WTC11 (cell line): ENCODE data around the gene RGMA. TPM values are rescaled to one million over a fixed set of nuclear protein-coding genes. Genes with fewer than 3 reads are reported as not detected.
A peak's percentile ranks its signal among the peaks of the same experiment; 100 is the strongest.

ENCODE experiments used
- ATAC-seq: fragments of 200-7000 bp; cut with Tn5 transposase; 2 replicates; pipeline ENCODE4 v1.10.0; 2021; ENCODE audit warnings: mild to moderate bottlenecking, moderate library complexity
- CTCF ChIA-PET: fragments of 300-600 bp; sonication (Branson Sonifier 250); formaldehyde crosslinking; loops from one replicate; lab custom pipeline; 2021; ENCODE audit warnings: antibody characterized with exemption; lab: Charles Lee
- POLR2A ChIA-PET: fragments of 350-600 bp; sonication (Branson Sonifier 250); formaldehyde crosslinking; loops from one replicate; lab custom pipeline; 2021; ENCODE audit warnings: antibody characterized with exemption; lab: Charles Lee
- DNase-seq: peaks from one replicate; pipeline ENCODE4 v3.0.0; 2021; ENCODE audit warnings: low spot score
- H3K27ac Mint-ChIP-seq: 2 replicates; pipeline ENCODE4 v1.8.0; 2021; ENCODE audit warnings: mixed read lengths
- H3K27me3 Mint-ChIP-seq: 2 replicates; pipeline ENCODE4 v1.8.0; 2021; ENCODE audit warnings: low read depth, mild to moderate bottlenecking, moderate library complexity, mixed read lengths
- H3K36me3 Mint-ChIP-seq: 2 replicates; pipeline ENCODE4 v1.8.0; 2021; ENCODE audit warnings: mixed read lengths
- H3K4me1 Mint-ChIP-seq: 2 replicates; pipeline ENCODE4 v1.8.0; 2022; ENCODE audit warnings: mixed read lengths
- H3K4me3 Mint-ChIP-seq: 2 replicates; pipeline ENCODE4 v1.8.0; 2021; ENCODE audit warnings: mild to moderate bottlenecking, moderate library complexity, mixed read lengths
- H3K9me3 Mint-ChIP-seq: 2 replicates; pipeline ENCODE4 v1.8.0; 2021; ENCODE audit warnings: mixed read lengths
- ATF2 ChIP-seq: sonication (generic); formaldehyde crosslinking; IDR thresholded peaks from 2 replicates; pipeline ENCODE4 v1.8.1; 2022; ENCODE audit warnings: low read depth, missing genetic modification reagents, borderline replicate concordance
- ATF3 ChIP-seq: sonication (generic); formaldehyde crosslinking; conservative IDR thresholded peaks from 2 replicates; pipeline ENCODE4 v1.8.1; 2022; ENCODE audit warnings: mild to moderate bottlenecking, missing genetic modification reagents
- ATF6 ChIP-seq: sonication (generic); formaldehyde crosslinking; IDR thresholded peaks from 2 replicates; pipeline ENCODE4 v1.8.1; 2023; ENCODE audit warnings: mild to moderate bottlenecking, missing genetic modification reagents
- CREB1 ChIP-seq: sonication (generic); formaldehyde crosslinking; IDR thresholded peaks from 2 replicates; pipeline ENCODE4 v1.8.0; 2023; ENCODE audit warnings: mild to moderate bottlenecking, missing genetic modification reagents
- ELF4 ChIP-seq: sonication (generic); formaldehyde crosslinking; IDR thresholded peaks from 2 replicates; pipeline ENCODE4 v1.8.1; 2022; ENCODE audit warnings: low read depth, mild to moderate bottlenecking, moderate library complexity, missing genetic modification reagents
- ESRRA ChIP-seq: sonication (generic); formaldehyde crosslinking; IDR thresholded peaks from 2 replicates; pipeline ENCODE4 v1.8.1; 2022; ENCODE audit warnings: mild to moderate bottlenecking, missing genetic modification reagents, borderline replicate concordance
- FOXK1 ChIP-seq: sonication (generic); formaldehyde crosslinking; IDR thresholded peaks from 2 replicates; pipeline ENCODE4 v1.8.0; 2022; ENCODE audit warnings: mild to moderate bottlenecking, moderate library complexity, missing genetic modification reagents
- HMGXB4 ChIP-seq: sonication (generic); formaldehyde crosslinking; IDR thresholded peaks from 2 replicates; pipeline ENCODE4 v1.8.1; 2023; ENCODE audit warnings: mild to moderate bottlenecking, moderate library complexity, missing genetic modification reagents
- PREB ChIP-seq: sonication (generic); formaldehyde crosslinking; IDR thresholded peaks from 2 replicates; pipeline ENCODE4 v1.8.1; 2022; ENCODE audit warnings: mild to moderate bottlenecking, missing genetic modification reagents, moderate library complexity, borderline replicate concordance
- SP1 ChIP-seq: sonication (generic); formaldehyde crosslinking; conservative IDR thresholded peaks from 2 replicates; pipeline ENCODE4 v1.8.1; 2022; ENCODE audit warnings: missing genetic modification reagents
- STAT6 ChIP-seq: sonication (generic); formaldehyde crosslinking; conservative IDR thresholded peaks from 2 replicates; pipeline ENCODE4 v1.8.1; 2023; ENCODE audit warnings: mild to moderate bottlenecking, low read depth, missing genetic modification reagents, moderate library complexity
- USF1 ChIP-seq: sonication (generic); formaldehyde crosslinking; IDR thresholded peaks from 2 replicates; pipeline ENCODE4 v1.8.0; 2022; ENCODE audit warnings: mild to moderate bottlenecking, missing genetic modification reagents
- ZBTB21 ChIP-seq: sonication (generic); formaldehyde crosslinking; IDR thresholded peaks from 2 replicates; pipeline ENCODE4 v1.8.1; 2023; ENCODE audit warnings: mild to moderate bottlenecking, missing genetic modification reagents, borderline replicate concordance
- ZNF121 ChIP-seq: sonication (generic); formaldehyde crosslinking; IDR thresholded peaks from 2 replicates; pipeline ENCODE4 v1.8.0; 2023; ENCODE audit warnings: missing genetic modification reagents
- ZNF138 ChIP-seq: sonication (generic); formaldehyde crosslinking; conservative IDR thresholded peaks from 2 replicates; pipeline ENCODE4 v1.8.1; 2022; ENCODE audit warnings: mild to moderate bottlenecking, moderate library complexity, missing genetic modification reagents
- ZNF263 ChIP-seq: sonication (generic); formaldehyde crosslinking; IDR thresholded peaks from 2 replicates; pipeline ENCODE4 v1.8.1; 2022; ENCODE audit warnings: low read depth, mild to moderate bottlenecking, moderate library complexity, missing genetic modification reagents
- ZNF281 ChIP-seq: sonication (generic); formaldehyde crosslinking; IDR thresholded peaks from 2 replicates; pipeline ENCODE4 v1.8.0; 2023; ENCODE audit warnings: mild to moderate bottlenecking, missing genetic modification reagents
- ZNF317 ChIP-seq: sonication (generic); formaldehyde crosslinking; IDR thresholded peaks from 2 replicates; pipeline ENCODE4 v1.8.1; 2023; ENCODE audit warnings: low read depth, mild to moderate bottlenecking, moderate library complexity, missing genetic modification reagents, borderline replicate concordance
- total RNA-seq: library from RNA; stranded (reverse); gene quantifications from 3 replicates; pipeline ENCODE4 v1.2.3, GENCODE V29; 2021

The RGMA gene
- total RNA-seq, 1 experiment from 2014 or later, result 47.2 TPM

- TF ChIP-seq CREB1, result no peak
- no peak for TF ChIP-seq ZNF263 (CRISPR knock-in tag)
- no peak for TF ChIP-seq ELF4 (CRISPR knock-in tag)
- no peak for TF ChIP-seq ZNF281 (CRISPR knock-in tag)
- no peak for TF ChIP-seq SP1 (CRISPR knock-in tag)
- no peak for TF ChIP-seq ATF3
- TF ChIP-seq FOXK1, result no peak
These were observed 96.3 kb downstream of the RGMA start (continued) for GRCh38 chr15:92992720-92993119.

GRCh38 chr15:92990031-92990430 is 99.0 kb downstream of the RGMA start:
- Mint-ChIP-seq H3K27me3 (no peaks in the 10 kb centered on the region), H3K4me1 (no peaks in the 10 kb centered on the region), H3K9me3 (no peaks in the 10 kb centered on the region), H3K27ac (0 out of 2 replicates have a peak overlapping the region, but pooled peaks have one; percentile 9), H3K4me3 (no peak overlapping the region), H3K36me3 (peaks cover 71% of the 10 kb centered on the region)
- no peak for TF ChIP-seq ZBTB21 (CRISPR knock-in tag)
- DNase-seq (no peak), ATAC-seq (no peak)
- POLR2A ChIA-PET, result no interaction called here
- CTCF ChIA-PET, result no interaction called here

GRCh38 chr15:92989470-92989869 is 99.5 kb downstream of the RGMA start:
- POLR2A ChIA-PET, result no interaction called here
- Mint-ChIP-seq H3K27me3 (no peaks in the 10 kb centered on the region), H3K4me3 (no peak overlapping the region), H3K36me3 (peaks cover 70% of the 10 kb centered on the region), H3K9me3 (no peaks in the 10 kb centered on the region), H3K27ac (peak overlapping the region; percentile 77), H3K4me1 (no peaks in the 10 kb centered on the region)
- DNase-seq (no peak), ATAC-seq (no peak)
- CTCF ChIA-PET, result no interaction called here
- TF ChIP-seq PREB (CRISPR knock-in tag) (no peak), ZNF121 (CRISPR knock-in tag) (no peak), ESRRA (CRISPR knock-in tag) (no peak), STAT6 (no peak), ATF6 (CRISPR knock-in tag) (no peak), ATF2 (CRISPR knock-in tag) (no peak), USF1 (CRISPR knock-in tag) (no peak), ZNF138 (no peak), HMGXB4 (CRISPR knock-in tag) (no peak), ZNF317 (CRISPR knock-in tag) (no peak)
